Activated CD4-positive, alpha-beta T cell treated with anti-CD3 and anti-CD28 coated beads, Interleukin-2, amount 50 U/mL, for 48 hours (primary cell): Measurements from ENCODE around the gene PDK1.

Source experiments
- DNase-seq, 2 experiments: peaks; one replicate each; pipeline ENCODE4 v3.0.0-alpha.2; 2020

The PDK1 gene

DNA sequence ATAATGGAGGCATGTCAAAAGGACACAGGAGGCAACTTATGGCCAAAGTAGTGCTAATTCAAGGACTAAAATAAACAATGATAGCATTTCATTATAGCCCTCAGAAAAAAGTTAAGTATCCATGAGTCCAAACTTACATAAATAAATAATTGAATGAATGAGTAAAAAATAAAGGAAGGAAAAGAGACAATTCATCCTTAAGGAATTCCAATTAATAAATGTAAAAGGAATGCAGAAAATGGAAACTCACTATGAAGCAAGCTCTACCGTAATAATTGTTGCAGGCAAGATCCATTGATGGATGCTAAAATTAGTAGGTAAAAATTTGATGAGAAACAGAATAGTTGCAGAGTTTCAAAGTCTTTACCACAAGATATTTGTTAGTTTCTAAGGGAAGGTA, 91.5 kb downstream of the PDK1 start:
- DNase-seq = no peak

DNA sequence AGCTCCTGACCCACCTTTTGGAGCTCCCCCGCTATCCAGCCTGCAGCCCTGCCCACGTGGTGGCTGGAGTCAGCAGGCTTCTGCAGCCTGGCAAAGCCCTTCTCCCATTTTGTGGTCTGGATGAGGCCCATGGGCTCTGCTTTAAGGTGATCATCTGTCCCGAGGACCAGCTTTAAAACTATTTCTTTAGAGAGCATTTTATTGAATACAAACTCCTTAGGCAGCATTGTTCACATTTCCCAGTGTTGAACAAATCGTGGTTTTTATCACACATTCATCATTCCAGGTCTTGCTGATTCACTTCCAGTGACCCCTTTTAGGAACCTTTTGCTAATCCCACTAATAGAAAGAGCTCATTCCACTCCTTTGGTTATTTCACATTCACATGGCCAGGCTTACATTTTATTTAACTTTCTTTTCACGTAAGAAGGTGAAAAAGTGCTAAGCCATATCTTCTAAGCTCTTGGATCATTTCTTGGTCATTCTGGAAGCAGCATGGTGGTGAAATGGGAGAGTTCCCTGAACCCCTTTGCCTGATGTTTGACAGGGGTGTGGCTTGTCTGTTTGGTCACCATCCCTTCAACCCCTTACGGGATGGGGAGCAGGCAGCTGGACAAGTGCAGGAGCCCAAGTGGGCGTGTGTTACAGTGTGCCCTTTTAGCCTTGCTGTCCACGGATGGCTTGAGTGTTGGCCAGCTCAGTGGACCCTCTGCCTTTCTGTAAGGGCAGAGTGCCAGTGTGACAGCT, 99.4 kb downstream of the PDK1 start:
- DNase-seq = no peak

- no peak for DNase-seq
These were observed 100.1 kb downstream of the PDK1 start for GRCh38 chr2:172655838-172656573.
